Epithelial cell of proximal tubule (primary cell): Measurements from ENCODE around the gene CCDC61. TPM values are rescaled to one million over a fixed set of nuclear protein-coding genes. Genes with fewer than 3 reads are reported as not detected.

ENCODE experiments used
- DNase-seq: peaks from one replicate; pipeline ENCODE4 v3.0.0-alpha.2; 2011; ENCODE audit warnings: low read depth
- H3K4me3 ChIP-seq: 2 replicates; pipeline ENCODE4 v1.5.1; 2011; ENCODE audit warnings: low read depth, mild to moderate bottlenecking, low read length
- CTCF ChIP-seq: conservative IDR thresholded peaks from 2 replicates; pipeline ENCODE4 v1.5.1; 2012; ENCODE audit warnings: low read depth, mild to moderate bottlenecking, low read length
- total RNA-seq: library from RNA; depleted of rRNA; stranded (reverse); fragments of >200 nt; gene quantifications from 2 replicates; pipeline ENCODE4 v1.2.3, GENCODE V29; 2015

CCDC61 gene
- total RNA-seq, 1 donor from 2014 or later = 10.1 TPM

GRCh38 chr19:46015687-46016425 lies 20.6 kb downstream of the CCDC61 start:
- DNase-seq = no peak
- peak overlapping the region; percentile 63 for H3K4me3 ChIP-seq
- TF ChIP-seq CTCF = no peak

GRCh38 chr19:46016426-46017094 lies 21.3 kb downstream of the CCDC61 start:
- peak; percentile 67 for TF ChIP-seq CTCF
- DNase-seq = no peak
- H3K4me3 ChIP-seq = peak overlapping the region; percentile 63

GRCh38 chr19:46017095-46017429 lies 21.8 kb downstream of the CCDC61 start:
- DNase-seq = no peak
- TF ChIP-seq CTCF = no peak
- H3K4me3 ChIP-seq = no peak overlapping the region

GRCh38 chr19:46017874-46018675 lies 22.8 kb downstream of the CCDC61 start:
- DNase-seq = no peak
- TF ChIP-seq CTCF = no peak
- no peak overlapping the region for H3K4me3 ChIP-seq

- no peak for DNase-seq
- H3K4me3 ChIP-seq = no peak overlapping the region
- TF ChIP-seq CTCF = no peak
Observed at GRCh38 chr19:46018729-46019251, 23.5 kb downstream of the CCDC61 start.

- no peak overlapping the region for H3K4me3 ChIP-seq
- DNase-seq = no peak
- TF ChIP-seq CTCF = no peak
Observed at GRCh38 chr19:46019270-46019669, 24.0 kb downstream of the CCDC61 start.
